Neuronal stem cell (in vitro differentiated cells): Measurements from ENCODE around the gene CEP350.

Experiments
- DNase-seq: peaks from one replicate; pipeline ENCODE4 v3.0.0-alpha.2; 2013; ENCODE audit warnings: low spot score
- H2AFZ ChIP-seq: one replicate; pipeline ENCODE4 v1.6.1; 2013; ENCODE audit warnings: mild to moderate bottlenecking, low read length, inconsistent platforms
- H2AK5ac ChIP-seq: 2 replicates; pipeline ENCODE4 v1.6.1; 2013; ENCODE audit warnings: low read depth, mild to moderate bottlenecking, inconsistent platforms, low read length, moderate library complexity, mixed read lengths
- H2BK120ac ChIP-seq: 2 replicates; pipeline ENCODE4 v1.6.1; 2013; ENCODE audit warnings: low read depth, mild to moderate bottlenecking, inconsistent platforms, low read length, moderate library complexity, mixed read lengths
- H2BK12ac ChIP-seq: one replicate; pipeline ENCODE4 v1.6.1; 2013; ENCODE audit warnings: low read length, inconsistent platforms
- H2BK15ac ChIP-seq: 2 replicates; pipeline ENCODE4 v1.6.1; 2013; ENCODE audit warnings: mild to moderate bottlenecking, low read length, inconsistent platforms, mixed read lengths
- H2BK5ac ChIP-seq: one replicate; pipeline ENCODE4 v1.6.1; 2013; ENCODE audit warnings: inconsistent platforms, mild to moderate bottlenecking, low read length, moderate library complexity
- H3K14ac ChIP-seq: one replicate; pipeline ENCODE4 v1.6.1; 2013; ENCODE audit warnings: low read length, inconsistent platforms
- H3K18ac ChIP-seq: 2 replicates; pipeline ENCODE4 v1.6.1; 2013; ENCODE audit warnings: low read length, inconsistent platforms
- H3K23ac ChIP-seq: 2 replicates; pipeline ENCODE4 v1.6.1; 2013; ENCODE audit warnings: low read depth, mild to moderate bottlenecking, mixed read lengths, low read length, inconsistent platforms; ENCODE audit not compliant: poor library complexity
- H3K27ac ChIP-seq: replicated peaks from 3 replicates; pipeline ENCODE4 v1.5.1; 2013; ENCODE audit warnings: low read length, inconsistent platforms
- H3K27me3 ChIP-seq, 3 experiments: 2 replicates each; pipeline ENCODE4 v1.6.1; 2013; ENCODE audit warnings: low read length in 3 of 3, mild to moderate bottlenecking in 2 of 3, inconsistent platforms in 1 of 3, low read depth in 1 of 3, mixed read lengths in 1 of 3, moderate library complexity in 1 of 3; ENCODE audit not compliant: control insufficient read depth in 3 of 3, insufficient read depth in 3 of 3
- H3K36me3 ChIP-seq, 2 donors: replicated peaks in 1 of 2; 2 replicates each; pipeline ENCODE4 v1.6.1; 2013; ENCODE audit warnings: low read length in 2 of 2; ENCODE audit not compliant: control insufficient read depth in 2 of 2, insufficient read depth in 2 of 2
- H3K4ac ChIP-seq: 2 replicates; pipeline ENCODE4 v1.6.1; 2013; ENCODE audit warnings: inconsistent platforms, mild to moderate bottlenecking, low read length, moderate library complexity
- H3K4me1 ChIP-seq, 2 donors: 1 replicate in 1 of 2; 2 replicates in 1 of 2; pipeline ENCODE4 v1.6.1; 2013; ENCODE audit warnings: low read length in 2 of 2, low read depth in 1 of 2; ENCODE audit not compliant: control insufficient read depth in 2 of 2, insufficient read depth in 1 of 2
- H3K4me2 ChIP-seq: one replicate; pipeline ENCODE4 v1.6.1; 2013; ENCODE audit warnings: mild to moderate bottlenecking, low read length, inconsistent platforms; ENCODE audit not compliant: insufficient read depth, poor library complexity, severe bottlenecking
- H3K4me3 ChIP-seq, 2 donors: 2 replicates each; pipeline ENCODE4 v1.5.1; 2013; ENCODE audit warnings: low read length in 2 of 2, mild to moderate bottlenecking in 2 of 2, inconsistent platforms in 1 of 2, moderate library complexity in 1 of 2
- H3K79me1 ChIP-seq: one replicate; pipeline ENCODE4 v1.6.1; 2013; ENCODE audit warnings: low read depth, mild to moderate bottlenecking, inconsistent platforms, low read length, moderate library complexity
- H3K9ac ChIP-seq: one replicate; pipeline ENCODE4 v1.6.1; 2013; ENCODE audit warnings: mild to moderate bottlenecking, low read depth, low read length, inconsistent platforms; ENCODE audit not compliant: poor library complexity
- H3K9me3 ChIP-seq, 2 donors: replicated peaks in 1 of 2; 2 replicates each; pipeline versions ENCODE3 to v1.6.1; 2013; ENCODE audit warnings: low read length in 2 of 2, mild to moderate bottlenecking in 2 of 2, inconsistent platforms in 1 of 2, low read depth in 1 of 2, mixed read lengths in 1 of 2, moderate library complexity in 1 of 2; ENCODE audit not compliant: control insufficient read depth in 2 of 2, insufficient read depth in 1 of 2
- H4K8ac ChIP-seq: one replicate; pipeline ENCODE4 v1.6.1; 2013; ENCODE audit warnings: low read depth, mild to moderate bottlenecking, inconsistent platforms, low read length, moderate library complexity
- H4K91ac ChIP-seq: one replicate; pipeline ENCODE4 v1.6.1; 2013; ENCODE audit warnings: low read length, low read depth, mild to moderate bottlenecking, inconsistent platforms; ENCODE audit not compliant: poor library complexity
- WGBS, 2 donors: extraction: QIAGEN DNeasy Blood & Tissue Kit; methylation state at CpG; one replicate each; pipeline ENCODE4 v1.1.7; 2013; ENCODE audit warnings: missing lambda C conversion rate in 2 of 2, mixed read lengths in 1 of 2; ENCODE audit not compliant: insufficient read length in 2 of 2, insufficient replicate concordance in 1 of 2; ENCODE audit errors: extremely low coverage in 2 of 2; 5-methylcytosine and 5-hydroxymethylcytosine counted together

The CEP350 gene

DNA sequence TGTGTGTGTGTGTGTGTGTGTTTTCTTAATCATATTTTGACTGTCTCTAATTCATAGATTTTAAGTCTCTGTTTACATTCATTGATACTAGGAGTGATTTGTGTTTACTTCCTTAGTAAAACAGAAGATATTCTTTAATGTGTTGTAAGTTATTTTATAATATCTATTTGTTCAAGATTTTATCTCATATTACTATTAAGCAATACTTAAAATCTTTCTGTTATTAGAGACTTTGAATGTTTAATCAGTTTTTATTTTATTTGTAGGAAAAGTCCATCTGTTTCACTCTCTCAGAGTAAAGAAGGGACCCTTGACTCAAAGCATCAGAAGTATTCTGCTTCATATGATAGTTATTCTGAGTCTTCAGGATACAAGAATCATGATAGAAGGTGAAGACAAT lies 89.2 kb downstream of the CEP350 start:
- Histone ChIP-seq H3K4me3 (no peak overlapping the region), H3K23ac (no peak overlapping the region), H2BK15ac (no peak overlapping the region), H3K18ac (no peak overlapping the region), H2AK5ac (no peak overlapping the region), H3K14ac (no peak overlapping the region), H3K27ac (no peak overlapping the region), H3K27me3 (no peaks in the 10 kb centered on the region), H3K9ac (no peak overlapping the region), H3K4me2 (no peak overlapping the region), H2BK5ac (no peak overlapping the region), H3K9me3 (no peaks in the 10 kb centered on the region), H4K8ac (no peak overlapping the region), H2AFZ (no peak overlapping the region), H2BK120ac (no peak overlapping the region), H4K91ac (no peak overlapping the region), H3K4ac (no peak overlapping the region), H3K36me3 (peaks cover 13 to 86% of the 10 kb centered on the region in 2 donors), H3K79me1 (no peaks in the 10 kb centered on the region), H3K4me1 (no peaks in the 10 kb centered on the region), H2BK12ac (no peak overlapping the region)
- no peak for DNase-seq

DNA sequence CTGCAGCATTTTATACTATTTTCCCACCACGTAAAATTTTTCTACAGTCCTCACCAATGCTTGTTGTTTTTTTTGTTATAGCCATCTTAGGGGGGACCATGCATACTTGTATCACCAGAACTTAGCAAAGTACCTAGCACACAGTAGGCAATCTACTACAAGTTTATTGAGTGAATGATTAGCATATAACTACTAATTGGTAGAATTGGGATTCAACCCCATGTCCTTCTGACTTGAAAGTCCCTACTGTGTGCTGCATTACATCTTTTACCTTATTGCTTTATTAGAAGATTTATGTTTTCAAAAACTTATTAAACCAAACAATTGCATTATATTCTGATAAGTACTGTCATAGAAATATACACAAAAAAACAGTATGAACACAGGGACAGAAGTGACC lies 92.1 kb downstream of the CEP350 start:
- no peak overlapping the region for H2AK5ac ChIP-seq
- no peak overlapping the region for H4K91ac ChIP-seq
- peaks cover 10 to 91% of the 10 kb centered on the region in 2 donors for H3K36me3 ChIP-seq
- DNase-seq, result no peak
- no peak overlapping the region for H3K4me2 ChIP-seq
- no peak overlapping the region for H2BK5ac ChIP-seq
- H3K27ac ChIP-seq, result no peak overlapping the region
- no peaks in the 10 kb centered on the region for H3K4me1 ChIP-seq
- no peak overlapping the region for H3K14ac ChIP-seq
- no peak overlapping the region for H3K4me3 ChIP-seq
- H2BK15ac ChIP-seq, result no peak overlapping the region
- H3K9me3 ChIP-seq, result peaks cover 0 to 3% of the 10 kb centered on the region in 2 donors
- no CpG with 5 or more reads among the region's 1 CpG for WGBS, 2 donors
- no peaks in the 10 kb centered on the region for H3K27me3 ChIP-seq
- H2BK120ac ChIP-seq, result no peak overlapping the region
- no peak overlapping the region for H4K8ac ChIP-seq
- no peak overlapping the region for H2BK12ac ChIP-seq
- no peak overlapping the region for H3K4ac ChIP-seq
- no peak overlapping the region for H2AFZ ChIP-seq
- H3K23ac ChIP-seq, result no peak overlapping the region
- no peaks in the 10 kb centered on the region for H3K79me1 ChIP-seq
- no peak overlapping the region for H3K9ac ChIP-seq
- no peak overlapping the region for H3K18ac ChIP-seq

DNA sequence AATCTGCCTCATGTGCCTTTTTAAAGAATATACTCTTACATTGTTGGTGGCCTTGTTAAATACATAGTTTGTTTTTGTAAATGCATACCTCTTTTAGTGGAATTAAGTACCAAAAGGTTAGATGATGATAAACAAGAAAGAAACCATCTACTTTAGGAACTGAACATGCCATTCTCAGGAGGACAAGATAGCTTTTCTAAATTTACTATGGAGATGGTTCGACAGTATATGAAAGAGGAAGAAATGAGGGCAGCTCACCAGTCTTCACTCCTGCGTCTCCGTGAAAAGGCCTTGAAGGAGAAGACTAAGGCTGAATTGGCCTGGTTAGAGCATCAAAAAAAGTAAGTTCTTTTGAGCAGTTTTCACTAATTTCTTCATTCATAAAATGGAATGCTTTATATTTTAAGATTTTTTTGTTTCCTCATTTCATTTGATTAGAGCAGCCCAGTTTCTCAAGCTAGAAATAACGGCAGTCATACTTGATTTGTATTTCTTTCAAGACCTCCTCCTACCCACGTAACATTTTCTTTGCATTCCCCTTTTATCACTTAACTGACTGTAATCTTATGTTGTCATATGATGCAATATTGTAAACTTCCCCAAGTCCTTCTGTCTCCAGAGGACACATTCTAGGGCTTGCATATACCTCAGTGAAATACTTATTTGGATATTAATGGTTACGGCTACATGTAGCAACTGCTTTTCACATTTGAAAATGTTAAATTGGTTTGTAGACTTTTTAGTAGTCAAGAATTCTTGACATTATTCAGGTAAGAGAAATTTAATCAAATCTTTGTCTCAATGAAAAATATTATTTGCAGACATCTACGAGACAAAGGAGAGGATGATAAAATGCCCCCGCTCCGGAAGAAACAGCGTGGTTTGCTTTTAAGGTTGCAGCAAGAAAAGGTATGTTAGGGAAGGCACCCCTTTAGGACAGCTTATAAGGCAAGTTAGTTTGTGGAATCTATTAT lies 99.3 kb downstream of the CEP350 start:
- H2AK5ac ChIP-seq, result no peak overlapping the region
- no peak overlapping the region for H3K4ac ChIP-seq
- no peaks in the 10 kb centered on the region for H3K4me1 ChIP-seq
- H3K36me3 ChIP-seq, result peaks cover 7 to 94% of the 10 kb centered on the region in 2 donors
- no peak overlapping the region for H3K9ac ChIP-seq
- no peak overlapping the region for H2BK12ac ChIP-seq
- no peak overlapping the region for H3K4me3 ChIP-seq
- no peak overlapping the region for H3K23ac ChIP-seq
- no peak overlapping the region for H3K14ac ChIP-seq
- no peak overlapping the region for H3K27ac ChIP-seq
- peaks cover 0 to 3% of the 10 kb centered on the region in 2 donors for H3K9me3 ChIP-seq
- no peaks in the 10 kb centered on the region for H3K79me1 ChIP-seq
- H4K91ac ChIP-seq, result no peak overlapping the region
- H3K27me3 ChIP-seq, result no peaks in the 10 kb centered on the region
- H2BK5ac ChIP-seq, result no peak overlapping the region
- DNase-seq, result no peak
- no peak overlapping the region for H4K8ac ChIP-seq
- H3K4me2 ChIP-seq, result no peak overlapping the region
- H3K18ac ChIP-seq, result no peak overlapping the region
- no peak overlapping the region for H2AFZ ChIP-seq
- no CpG with 5 or more reads among the region's 10 CpGs for WGBS, 2 donors
- H2BK120ac ChIP-seq, result no peak overlapping the region
- no peak overlapping the region for H2BK15ac ChIP-seq

DNA sequence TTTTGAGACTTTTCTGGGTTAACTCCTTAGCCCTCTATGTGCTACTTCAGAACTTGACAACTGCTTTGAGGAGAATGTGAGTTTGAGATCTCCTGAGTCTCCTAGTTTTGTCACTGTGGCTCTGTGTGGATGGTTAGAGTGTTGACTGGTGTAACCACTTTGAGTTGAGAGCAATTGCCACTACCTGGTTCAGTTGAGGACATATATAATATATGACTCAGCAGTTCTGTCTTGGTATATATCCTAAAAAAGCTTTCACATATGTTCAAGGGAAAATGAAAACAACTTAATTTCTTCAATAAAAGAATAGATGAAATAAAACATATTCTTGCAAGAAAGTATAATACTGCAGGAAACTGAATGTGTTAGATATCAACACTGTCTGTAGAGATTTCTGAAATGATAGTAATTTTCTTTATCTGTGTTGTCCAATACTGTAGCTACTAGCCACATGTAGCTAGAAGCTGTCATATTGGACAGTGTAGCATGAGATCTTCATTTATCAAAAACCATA lies 103.3 kb downstream of the CEP350 start:
- Histone ChIP-seq H3K4me3 (no peak overlapping the region), H3K79me1 (no peaks in the 10 kb centered on the region), H3K9ac (no peak overlapping the region), H3K27ac (no peak overlapping the region), H2AK5ac (no peak overlapping the region), H2BK5ac (no peak overlapping the region), H3K4me1 (no peaks in the 10 kb centered on the region), H2BK12ac (no peak overlapping the region), H3K4ac (no peak overlapping the region), H3K14ac (no peak overlapping the region), H4K8ac (no peak overlapping the region), H3K23ac (no peak overlapping the region), H2BK120ac (no peak overlapping the region), H3K18ac (no peak overlapping the region), H3K27me3 (no peaks in the 10 kb centered on the region), H2AFZ (no peak overlapping the region), H4K91ac (no peak overlapping the region), H3K4me2 (no peak overlapping the region), H3K9me3 (no peaks in the 10 kb centered on the region), H3K36me3 (peaks cover 7 to 95% of the 10 kb centered on the region in 2 donors), H2BK15ac (no peak overlapping the region)
- DNase-seq, result no peak
